ENCODE results near the gene GPR25. TPM values are rescaled to one million over a fixed set of nuclear protein-coding genes. Genes with fewer than 3 reads are reported as not detected.

GPR25 gene
- total RNA-seq, 1 donor from 2014 or later, result not detected

GRCh38 chr1:200869376-200869752 is 3.4 kb upstream of the GPR25 start:
- ATAC-seq, result no peak
- intact Hi-C loops (cut with DNase I), result no loop called here
- no peak for DNase-seq (ENCODE audit: missing footprints)

DNA sequence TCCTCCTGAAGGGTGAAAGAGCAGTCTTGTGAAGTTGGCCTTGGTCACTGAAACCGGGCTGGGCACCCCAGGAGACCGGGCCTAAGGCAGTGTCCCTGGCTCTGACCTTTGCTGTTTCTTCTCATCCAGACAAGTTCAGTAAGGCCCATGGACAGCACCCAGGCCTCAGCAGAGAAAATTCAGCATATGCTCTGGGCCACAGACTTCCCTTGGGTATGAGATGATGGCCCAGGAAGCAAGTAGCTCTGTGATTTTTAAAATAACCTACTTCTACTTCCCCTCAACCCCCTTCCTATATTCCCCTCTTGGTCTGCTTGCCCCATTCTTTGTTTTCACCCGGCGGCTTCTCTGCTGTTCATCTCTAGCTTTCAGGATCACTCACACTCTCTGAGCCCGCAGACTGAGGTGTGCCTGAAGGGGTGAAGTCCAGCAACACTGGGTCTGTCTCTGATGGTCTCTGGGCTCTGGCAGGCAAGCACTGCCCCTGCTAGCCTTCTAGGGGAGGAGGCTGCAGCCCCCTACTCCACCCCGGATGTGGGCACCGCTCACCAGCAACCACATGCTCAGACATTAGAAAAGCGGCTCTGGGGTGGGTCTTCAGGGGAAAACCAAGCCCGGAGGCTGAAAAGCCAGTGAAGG is 2.9 kb upstream of the GPR25 start:
- intact Hi-C loops (cut with DNase I), result no loop called here
- ATAC-seq (no peak), DNase-seq (ENCODE audit: missing footprints) (no peak)

GRCh38 chr1:200873116-200873670 is 412 bp downstream of the GPR25 start:
- DNase-seq (ENCODE audit: missing footprints) (no peak), ATAC-seq (no peak)
- intact Hi-C loops (cut with DNase I), result no loop called here

GRCh38 chr1:200873671-200874397 is 1.1 kb downstream of the GPR25 start:
- DNase-seq (ENCODE audit: missing footprints) (no peak), ATAC-seq (no peak)

DNA sequence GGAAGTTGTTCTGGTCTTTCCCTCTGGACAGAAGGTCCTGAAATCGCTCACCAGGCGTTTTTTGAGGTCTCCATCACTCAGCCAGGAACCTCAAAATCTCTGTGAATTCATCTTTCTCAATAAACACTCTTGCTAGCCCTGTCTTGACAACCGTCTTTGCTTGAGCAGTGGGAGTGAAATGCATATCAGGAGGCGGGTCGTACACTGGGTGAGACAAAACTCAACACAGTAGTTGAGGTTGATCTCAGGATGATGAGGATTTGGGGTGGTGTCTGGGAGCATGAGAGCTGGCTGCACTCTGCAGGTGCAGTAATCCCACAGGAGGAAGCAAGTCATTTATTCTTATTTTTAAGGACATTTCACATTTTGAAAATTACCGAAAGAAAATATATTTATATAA is 1.9 kb downstream of the GPR25 start:
- intact Hi-C loops (cut with DNase I), result no loop called here
- DNase-seq (ENCODE audit: missing footprints), result no peak
- ATAC-seq, result no peak

More at GRCh38 chr1:200873671-200874397, 1.1 kb downstream of the GPR25 start:
- intact Hi-C loops (cut with DNase I), result no loop called here

GRCh38 chr1:200875416-200875815 is 2.6 kb downstream of the GPR25 start:
- intact Hi-C loops (cut with DNase I), result no loop called here

DNA sequence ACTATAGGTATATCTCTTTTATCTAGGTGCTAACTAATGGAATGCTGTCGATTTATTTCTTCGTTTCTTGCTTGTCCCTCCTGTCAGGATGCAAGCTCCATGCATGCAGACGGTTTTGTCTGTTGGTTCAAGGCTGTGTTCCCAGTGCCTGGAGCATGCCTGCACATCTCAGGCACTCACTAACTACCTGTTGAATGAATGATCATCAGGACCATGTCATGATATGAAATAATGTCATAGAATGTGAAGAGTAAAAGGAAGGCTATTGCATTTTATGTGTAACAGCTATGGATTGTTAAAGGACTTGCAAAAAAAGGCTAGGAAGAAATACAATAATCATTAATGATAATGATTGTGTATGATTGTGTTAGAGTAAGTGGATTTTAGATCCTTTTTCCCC is 4.2 kb downstream of the GPR25 start:
- ATAC-seq (no peak), DNase-seq (ENCODE audit: missing footprints) (no peak)
- intact Hi-C loops (cut with DNase I), result no loop called here

More at GRCh38 chr1:200875416-200875815, 2.6 kb downstream of the GPR25 start:
- DNase-seq (ENCODE audit: missing footprints), result no peak
- no peak for ATAC-seq

DNA sequence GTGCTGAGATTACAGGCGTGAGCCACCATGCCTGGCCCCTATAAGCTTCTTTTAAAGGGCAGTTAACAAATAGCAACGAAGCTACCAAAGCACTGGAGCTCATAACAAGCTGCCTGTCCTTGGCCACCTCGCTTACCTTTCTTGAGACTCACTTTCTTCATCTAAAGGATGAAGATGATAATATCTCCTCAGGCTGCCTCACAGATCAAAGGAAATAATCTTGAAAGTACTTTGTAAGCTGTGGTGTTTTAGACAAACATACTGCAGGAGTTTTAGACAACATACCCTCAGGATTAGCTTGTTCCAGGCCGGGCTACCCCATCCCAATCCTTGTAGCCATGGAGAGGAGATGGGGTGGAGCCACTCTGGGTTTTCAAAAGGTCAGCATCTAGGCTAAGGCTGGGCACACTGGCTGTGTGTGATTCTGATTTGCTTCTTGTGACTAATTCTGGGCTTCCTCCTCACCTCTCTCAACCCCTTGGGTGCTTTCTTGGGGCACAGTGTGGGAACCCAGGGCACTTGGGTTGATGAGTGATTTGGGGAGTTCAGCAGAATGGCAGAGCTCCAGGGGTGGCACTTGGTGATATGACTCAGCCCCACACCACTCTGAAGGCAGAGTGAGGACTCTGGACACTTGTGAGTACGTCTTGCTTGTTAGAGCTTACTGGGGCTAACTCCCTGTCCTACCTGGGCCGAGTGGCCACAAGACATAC is 5.2 kb downstream of the GPR25 start:
- intact Hi-C loops (cut with DNase I), result no loop called here
- no peak for ATAC-seq
- no peak for DNase-seq (ENCODE audit: missing footprints)

GRCh38 chr1:200880212-200880611 is 7.4 kb downstream of the GPR25 start:
- ATAC-seq, result no peak

DNA sequence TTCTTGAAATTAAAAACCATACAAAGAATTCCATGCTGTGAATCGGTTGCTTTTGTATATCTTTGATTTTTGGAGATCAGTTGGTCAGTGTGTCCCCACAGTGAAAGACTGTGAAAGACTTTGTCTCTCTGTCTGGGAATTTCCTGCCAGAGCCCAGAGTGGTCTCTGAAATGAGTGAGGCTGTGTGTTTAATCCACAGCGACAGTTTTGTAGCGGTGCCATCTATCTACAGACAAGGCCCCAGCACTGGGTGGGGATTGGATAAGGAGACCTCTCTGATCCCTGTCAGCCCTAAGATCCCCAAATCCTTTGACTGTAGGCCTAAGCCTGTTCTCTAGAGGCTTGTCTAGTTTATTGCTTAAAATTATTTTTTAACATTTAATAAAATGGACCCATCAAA is 10.3 kb downstream of the GPR25 start:
- DNase-seq (ENCODE audit: missing footprints) (no peak), ATAC-seq (no peak)
- intact Hi-C loops (cut with DNase I), result no loop called here

More at GRCh38 chr1:200880212-200880611, 7.4 kb downstream of the GPR25 start:
- no peak for DNase-seq (ENCODE audit: missing footprints)
- intact Hi-C loops (cut with DNase I), result no loop called here

- intact Hi-C loops (cut with DNase I), result no loop called here
- DNase-seq (ENCODE audit: missing footprints), result no peak
- ATAC-seq, result no peak
Observed at GRCh38 chr1:200885623-200886402, 13.0 kb downstream of the GPR25 start.

DNA sequence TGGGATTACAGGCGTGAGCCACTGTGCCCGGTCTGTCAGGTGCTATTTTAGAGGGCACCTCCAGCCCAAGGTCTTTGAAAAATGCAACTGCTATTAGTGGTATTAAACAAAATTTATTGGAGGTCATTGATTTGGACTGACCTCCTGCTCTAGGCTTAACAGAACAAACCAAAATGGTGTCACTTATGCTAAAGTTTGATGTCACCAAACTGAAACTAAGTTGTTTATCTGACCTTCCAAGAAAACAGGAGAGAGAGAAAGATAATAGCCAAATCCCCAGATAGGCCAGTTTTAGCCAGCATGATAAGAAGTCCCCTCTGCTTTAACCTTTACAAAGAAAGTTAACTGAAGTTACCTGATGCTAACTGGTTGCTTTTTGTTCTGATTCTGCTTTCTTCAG is 13.8 kb downstream of the GPR25 start:
- ATAC-seq, result no peak
- intact Hi-C loops (cut with DNase I), result no loop called here
- no peak for DNase-seq (ENCODE audit: missing footprints)

DNA sequence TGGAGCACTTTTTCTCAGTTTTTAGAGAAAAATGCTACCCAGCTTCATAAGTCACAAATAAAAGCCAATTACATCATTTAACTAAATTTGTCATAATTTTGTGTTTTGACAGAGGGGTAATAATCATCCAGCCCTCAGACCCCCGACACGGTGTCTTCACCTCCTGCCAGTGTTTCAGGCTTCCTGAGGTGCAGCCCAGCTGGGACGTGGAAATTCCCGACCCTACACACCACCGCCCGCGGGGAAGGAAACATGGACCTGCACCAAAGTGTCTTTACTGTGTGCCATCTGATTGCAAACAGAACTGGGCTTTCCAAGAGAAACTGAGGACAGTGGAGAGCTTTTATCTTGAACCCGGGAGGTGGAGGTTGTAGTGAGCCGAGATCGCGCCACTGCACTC is 14.3 kb downstream of the GPR25 start:
- intact Hi-C loops (cut with DNase I), result no loop called here
- DNase-seq (ENCODE audit: missing footprints), result no peak
- no peak for ATAC-seq

DNA sequence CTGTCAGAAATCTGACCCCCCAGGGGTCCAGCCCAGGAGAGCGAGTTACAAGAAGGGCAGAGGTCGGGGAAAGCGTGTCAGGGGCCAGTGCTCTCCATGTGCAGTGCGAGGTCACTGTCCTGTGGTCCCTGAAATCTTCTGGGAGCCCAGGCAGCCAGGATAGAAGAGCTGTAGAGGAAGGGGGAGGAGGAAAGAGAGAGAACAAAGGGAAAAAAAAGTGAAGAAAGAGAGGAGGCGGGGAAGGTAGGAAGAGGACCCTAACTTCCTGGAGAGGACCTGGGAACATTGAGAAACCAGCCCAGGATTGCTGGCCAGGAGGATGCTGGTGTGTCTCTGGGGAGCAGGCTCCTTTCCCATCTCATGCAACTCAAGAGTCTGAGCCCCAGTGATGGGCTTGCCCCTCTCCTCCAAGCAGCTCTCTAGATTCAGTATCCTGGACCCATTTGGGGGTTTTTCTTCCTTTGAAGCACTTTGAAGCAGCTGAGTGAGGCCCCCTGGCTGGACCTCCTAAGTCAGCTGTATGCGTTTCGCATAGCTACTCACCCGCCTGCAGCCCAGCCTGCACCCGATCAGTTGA is 15.1 kb downstream of the GPR25 start:
- DNase-seq (ENCODE audit: missing footprints) (no peak), ATAC-seq (no peak)
- intact Hi-C loops (cut with DNase I), result no loop called here

DNA sequence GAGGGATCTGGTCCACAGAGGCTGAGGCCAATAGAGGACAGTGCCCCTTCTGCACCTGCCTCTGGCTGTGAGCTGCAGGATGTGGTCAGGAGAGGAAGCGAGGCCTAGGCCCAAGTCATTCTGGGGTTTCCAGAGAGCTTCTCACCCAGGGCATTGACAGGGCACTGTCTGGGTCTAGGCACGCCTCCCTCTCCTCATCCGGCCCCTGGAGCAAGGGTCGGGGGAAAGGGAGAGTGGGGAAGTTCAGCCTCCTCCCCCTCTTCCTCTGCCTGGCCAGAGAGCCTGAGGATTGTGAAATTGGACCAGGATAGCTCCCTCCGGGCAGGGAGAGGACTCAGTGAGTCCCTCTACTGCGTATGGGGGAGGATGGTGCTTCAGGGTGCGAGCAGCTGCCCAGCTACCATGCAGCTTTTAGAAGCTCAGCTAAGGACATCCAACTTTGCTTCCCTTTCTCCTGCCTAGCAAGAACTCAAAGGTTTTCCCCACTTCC is 15.6 kb downstream of the GPR25 start:
- intact Hi-C loops (cut with DNase I), result no loop called here
- ATAC-seq, result no peak

GRCh38 chr1:200889571-200889970 is 16.8 kb downstream of the GPR25 start:
- intact Hi-C loops (cut with DNase I), result no loop called here
- DNase-seq (ENCODE audit: missing footprints) (no peak), ATAC-seq (no peak)

More for the DNA sequence above, 15.6 kb downstream of the GPR25 start:
- DNase-seq (ENCODE audit: missing footprints), result no peak

DNA sequence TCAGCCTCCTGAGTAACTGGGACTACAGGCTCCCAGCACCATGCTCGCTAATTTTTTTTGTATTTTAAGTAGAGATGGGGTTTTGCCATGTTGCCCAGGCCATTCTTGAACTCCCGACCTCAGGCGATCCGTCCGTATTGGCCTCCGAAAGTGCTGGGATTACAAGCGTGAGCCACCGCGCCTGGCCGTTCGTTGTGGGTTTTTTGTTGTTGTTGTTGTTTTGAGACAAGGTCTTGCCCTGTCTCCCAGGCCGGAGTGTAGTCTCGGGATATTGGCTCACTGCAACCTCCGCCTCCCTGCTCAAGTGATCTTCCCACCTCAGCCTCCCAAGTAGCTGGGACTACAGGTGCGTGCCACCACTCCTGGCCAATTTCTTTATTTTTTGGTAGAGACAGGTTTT is 17.2 kb downstream of the GPR25 start:
- intact Hi-C loops (cut with DNase I), result no loop called here
- ATAC-seq (no peak), DNase-seq (ENCODE audit: missing footprints) (no peak)

Data from Right ventricle myocardium inferior (tissue), 1 donor.